Astrocyte of the hippocampus (primary cell): ENCODE data around the gene PEPD.

Source experiments
- DNase-seq: peaks from one replicate; pipeline ENCODE4 v3.0.0; 2011; ENCODE audit warnings: low read depth, low spot score

The PEPD gene

DNA sequence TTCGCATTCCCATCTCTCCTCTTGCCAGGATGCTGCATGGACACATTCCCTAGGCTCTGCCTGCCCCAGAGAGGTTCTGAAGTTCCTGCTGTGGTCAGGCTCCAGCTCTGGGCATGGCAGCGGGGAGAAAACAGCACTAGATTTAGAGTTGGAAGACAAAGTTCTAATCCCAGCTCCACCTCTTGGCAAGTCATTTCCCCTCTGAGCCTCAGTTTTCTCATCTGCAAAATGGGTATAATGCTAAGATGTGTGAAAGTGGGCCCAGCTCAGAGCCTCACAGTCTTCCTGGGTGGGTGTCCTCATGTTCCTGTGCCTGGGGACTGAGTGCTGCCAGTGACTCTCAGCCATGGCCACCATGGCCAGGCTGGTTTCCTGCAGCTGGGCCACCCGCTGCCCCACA lies 9.6 kb downstream of the PEPD start:
- no peak for DNase-seq

GRCh38 chr19:33511346-33511745 lies 10.2 kb downstream of the PEPD start:
- no peak for DNase-seq

- no peak for DNase-seq
These were observed 11.0 kb downstream of the PEPD start for GRCh38 chr19:33510462-33511194.

DNA sequence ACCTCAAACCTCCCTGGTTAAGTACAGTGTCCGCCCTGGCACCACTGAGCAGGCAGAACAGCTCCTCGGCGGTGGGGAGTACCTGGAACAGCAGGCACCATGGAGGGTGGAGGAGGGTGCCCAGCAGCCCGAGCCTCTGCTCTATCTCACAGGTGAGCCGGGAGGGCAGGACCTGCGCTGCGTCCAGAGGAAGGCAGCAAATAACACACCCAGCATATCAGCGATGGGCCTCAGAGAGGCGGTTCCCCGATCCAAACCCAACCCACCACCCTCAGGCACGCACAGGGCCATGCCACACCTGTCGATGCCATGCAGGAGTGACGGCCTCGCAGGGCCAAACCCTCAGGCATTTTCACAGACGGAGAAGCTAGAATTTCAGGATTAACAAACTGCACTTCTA lies 11.8 kb downstream of the PEPD start:
- DNase-seq = no peak

GRCh38 chr19:33508941-33509614 lies 12.5 kb downstream of the PEPD start:
- peak; percentile 17 for DNase-seq

- DNase-seq = no peak
These were observed 13.2 kb downstream of the PEPD start for GRCh38 chr19:33508431-33508830.

- no peak for DNase-seq
These were observed 13.6 kb downstream of the PEPD start for GRCh38 chr19:33508009-33508408.

GRCh38 chr19:33507021-33507956 lies 14.3 kb downstream of the PEPD start:
- DNase-seq = peak; percentile 12

DNA sequence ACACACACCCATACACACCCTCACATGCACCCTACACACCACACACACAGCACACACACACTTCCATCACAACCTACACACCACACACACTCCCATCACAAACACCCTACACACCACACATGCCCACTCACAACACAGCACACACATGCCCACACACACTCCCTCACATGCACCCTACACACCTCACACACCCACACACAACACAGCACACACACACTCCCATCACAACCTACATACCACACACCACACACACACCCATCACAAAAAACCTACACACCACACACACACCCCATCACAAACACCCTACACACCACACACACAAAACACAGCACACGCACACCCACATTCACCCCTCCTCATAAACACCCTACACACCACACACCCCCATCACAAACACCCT lies 15.1 kb downstream of the PEPD start:
- DNase-seq = no peak

DNA sequence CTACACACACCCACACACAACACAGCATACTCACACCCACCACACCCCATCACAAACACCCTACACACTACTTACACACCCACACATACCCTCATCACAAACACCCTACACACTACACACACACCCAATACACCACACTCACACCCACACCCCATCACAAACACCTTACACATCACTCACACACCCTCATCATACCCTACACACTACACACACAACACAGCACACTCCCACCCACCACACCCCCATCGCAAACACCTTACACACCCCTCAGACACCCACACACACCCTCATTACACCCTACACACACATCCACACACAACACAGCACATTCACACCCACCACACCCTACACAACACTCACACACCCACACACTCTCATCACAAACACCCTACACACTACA lies 15.8 kb downstream of the PEPD start:
- DNase-seq = no peak

DNA sequence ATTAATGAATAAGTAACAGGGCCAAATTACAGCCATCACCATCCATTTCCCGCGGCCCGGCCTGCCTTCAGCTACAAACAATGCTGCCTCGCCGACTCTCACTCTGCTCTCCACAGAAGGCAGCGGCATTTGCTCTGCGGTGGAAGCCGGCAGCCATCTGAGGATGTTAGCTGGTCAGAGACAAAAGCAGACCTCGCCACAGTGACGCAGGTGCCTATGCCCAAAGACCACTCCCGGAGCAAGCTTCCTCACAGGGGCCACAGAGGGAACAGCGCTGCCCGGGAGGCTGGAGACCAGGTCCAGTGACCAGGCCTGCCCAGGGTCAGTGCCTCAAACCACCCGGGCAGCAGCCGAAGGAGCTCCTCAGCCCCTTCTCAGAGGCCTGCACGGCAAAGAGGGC lies 16.4 kb downstream of the PEPD start:
- DNase-seq = peak; percentile 25

DNA sequence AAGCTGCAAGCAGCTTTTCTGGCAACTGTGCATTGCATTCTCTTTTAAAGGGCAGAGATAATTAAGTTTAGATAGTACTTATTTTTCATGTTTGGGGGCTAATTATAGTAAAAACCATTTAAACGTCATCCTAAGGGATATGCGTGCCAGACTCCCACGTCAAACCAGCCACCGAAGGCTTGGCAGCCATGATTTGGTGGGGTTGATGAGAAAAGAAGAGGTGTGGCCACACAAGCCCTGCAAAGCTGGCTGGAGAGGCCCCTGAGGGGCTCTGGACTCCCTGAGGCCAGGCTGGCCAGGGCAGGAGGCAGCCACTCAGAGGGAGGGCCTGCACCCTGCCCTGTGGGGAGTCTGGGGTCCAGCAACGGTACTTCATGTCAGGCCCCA lies 17.5 kb downstream of the PEPD start:
- no peak for DNase-seq

DNA sequence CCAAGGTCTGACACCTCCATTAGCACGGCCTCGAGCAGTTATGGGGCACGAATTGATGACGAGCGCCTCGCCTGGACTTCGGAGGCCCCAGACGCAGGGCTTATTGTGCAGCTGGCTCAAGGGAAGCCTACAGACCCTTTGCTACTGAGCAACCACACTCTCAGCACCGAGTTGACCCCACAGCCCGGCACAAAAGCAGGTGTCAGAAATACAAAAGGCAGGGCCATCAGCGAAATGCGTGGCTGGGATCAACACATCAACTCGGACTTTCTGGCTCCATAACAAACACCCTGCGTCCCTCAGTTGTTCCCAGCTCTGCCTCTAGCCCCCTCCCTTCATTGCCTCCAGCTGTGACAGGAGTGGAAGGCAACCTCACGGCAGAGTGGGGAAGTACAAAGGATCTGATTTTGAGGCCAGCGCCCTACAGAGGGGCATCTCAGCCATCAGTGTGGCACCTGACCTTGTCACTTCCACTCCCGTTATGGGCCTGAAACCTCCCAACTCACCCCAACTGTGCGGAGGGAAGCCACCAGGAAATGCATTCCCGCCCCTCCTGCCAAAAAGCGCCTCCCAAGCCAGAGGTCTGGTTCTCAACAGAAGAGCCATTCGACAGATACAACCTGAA lies 18.0 kb downstream of the PEPD start:
- no peak for DNase-seq

DNA sequence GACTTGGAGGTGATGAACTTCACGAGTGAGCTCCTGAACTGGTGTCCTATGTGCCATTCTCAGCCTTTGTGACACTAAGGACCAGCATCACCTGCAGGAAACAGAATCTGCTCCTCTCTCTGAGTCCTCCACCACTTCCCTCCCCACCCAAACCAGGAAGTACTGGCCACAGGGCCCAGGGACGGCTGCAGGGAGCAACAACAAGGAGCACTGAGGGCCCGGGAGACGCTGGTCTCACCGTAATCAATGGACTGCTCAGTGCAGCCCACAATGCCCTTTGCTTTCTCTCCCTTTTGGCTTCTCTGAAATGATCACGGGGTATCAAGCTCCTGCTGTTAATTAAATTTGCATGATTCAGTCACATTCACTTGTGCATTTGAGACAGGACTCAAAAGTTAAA lies 18.6 kb downstream of the PEPD start:
- no peak for DNase-seq

DNA sequence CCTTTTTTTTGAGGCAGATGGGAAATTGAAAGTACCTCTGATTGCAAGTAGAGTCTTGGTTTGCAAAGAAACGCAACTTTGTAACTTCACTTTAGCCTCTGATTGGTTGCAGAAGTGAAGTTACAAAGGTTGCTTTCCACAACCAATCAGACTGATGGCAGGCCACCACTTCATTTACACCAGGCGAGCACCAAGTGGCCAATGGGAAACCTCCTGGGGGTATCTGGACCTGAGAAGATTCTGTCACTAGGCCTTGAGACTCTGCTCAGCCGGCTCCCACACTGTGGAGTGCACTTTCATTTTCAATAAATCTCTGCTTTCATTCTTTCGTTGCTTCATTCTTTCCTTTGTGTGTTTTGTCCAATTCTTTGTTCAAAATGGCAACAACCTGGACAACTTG lies 19.1 kb downstream of the PEPD start:
- no peak for DNase-seq

- DNase-seq = no peak
These were observed 19.8 kb downstream of the PEPD start for GRCh38 chr19:33501693-33502356.

DNA sequence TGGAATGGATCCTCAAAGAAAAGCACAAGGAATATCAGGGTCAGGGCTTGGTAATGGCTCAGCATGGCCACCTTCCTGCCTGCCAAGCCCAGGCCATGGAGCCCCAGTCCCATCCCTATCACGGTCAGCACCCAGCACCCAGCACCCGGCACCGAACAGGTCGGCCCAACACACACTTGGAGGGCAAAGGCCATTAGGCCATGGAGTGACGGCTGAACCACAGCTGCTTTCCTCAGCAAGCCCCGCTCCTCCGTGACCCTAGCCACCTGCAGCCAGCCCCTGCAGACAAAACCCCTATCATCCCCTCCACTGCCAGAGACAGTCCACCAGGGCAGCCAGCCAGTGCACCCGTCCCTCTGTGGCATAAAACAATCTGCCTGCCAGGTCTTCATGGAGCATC lies 20.6 kb downstream of the PEPD start:
- DNase-seq = no peak

DNA sequence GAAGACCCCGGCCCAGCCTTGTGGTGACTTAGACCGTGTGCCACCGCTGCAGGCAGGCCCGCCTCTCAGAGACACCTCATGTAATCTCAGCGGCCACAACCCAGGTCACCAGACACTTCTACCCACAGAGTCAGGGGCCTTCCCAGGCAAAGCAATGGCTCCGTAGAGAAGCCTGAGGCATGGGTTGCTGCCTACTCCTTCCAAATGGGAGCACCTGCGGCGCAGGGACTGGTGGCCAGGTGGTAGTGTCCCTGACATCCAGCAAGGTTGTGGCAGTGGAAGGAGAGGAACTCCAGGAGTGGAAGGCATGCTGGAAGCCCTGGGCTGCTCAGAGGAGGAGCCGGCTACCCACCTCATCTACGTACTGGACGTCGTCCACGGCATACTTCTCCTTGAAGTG lies 21.0 kb downstream of the PEPD start:
- DNase-seq = no peak

- no peak for DNase-seq
These were observed 21.7 kb downstream of the PEPD start for GRCh38 chr19:33499671-33500506.

DNA sequence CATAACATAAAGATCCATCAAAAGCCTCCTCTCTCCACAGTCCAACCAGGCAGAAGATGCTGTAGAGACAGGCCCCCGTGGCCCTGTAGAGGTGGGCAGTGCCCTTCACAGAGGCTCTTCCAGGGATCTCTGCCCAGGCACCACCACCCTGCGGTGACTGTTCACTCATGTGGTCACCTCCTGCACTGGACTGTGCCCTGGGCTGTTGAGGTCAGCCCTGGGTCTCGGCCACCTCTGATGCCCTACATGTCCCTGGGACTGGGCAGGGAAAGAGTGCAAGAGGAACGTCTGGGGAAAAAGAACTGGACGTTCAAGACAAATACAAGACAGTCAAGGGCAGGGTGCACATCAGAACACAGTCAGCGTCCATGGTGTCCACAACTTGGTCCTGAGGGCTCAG lies 22.3 kb downstream of the PEPD start:
- no peak for DNase-seq
